GM10266 (cell line): Measurements from ENCODE around the gene MYD88.

Source experiments
- DNase-seq: peaks from one replicate; pipeline ENCODE4 v3.0.0; 2012; ENCODE audit errors: extremely low spot score
- CTCF ChIP-seq: IDR thresholded peaks from 2 replicates; pipeline ENCODE4 v1.5.1; 2012; ENCODE audit warnings: mild to moderate bottlenecking, low read depth; ENCODE audit not compliant: control insufficient read depth, insufficient read depth; ENCODE audit errors: missing control alignments

Gene MYD88

GRCh38 chr3:38150780-38151528, 12.5 kb downstream of the MYD88 start:
- TF ChIP-seq CTCF = no peak
- DNase-seq = no peak

DNA sequence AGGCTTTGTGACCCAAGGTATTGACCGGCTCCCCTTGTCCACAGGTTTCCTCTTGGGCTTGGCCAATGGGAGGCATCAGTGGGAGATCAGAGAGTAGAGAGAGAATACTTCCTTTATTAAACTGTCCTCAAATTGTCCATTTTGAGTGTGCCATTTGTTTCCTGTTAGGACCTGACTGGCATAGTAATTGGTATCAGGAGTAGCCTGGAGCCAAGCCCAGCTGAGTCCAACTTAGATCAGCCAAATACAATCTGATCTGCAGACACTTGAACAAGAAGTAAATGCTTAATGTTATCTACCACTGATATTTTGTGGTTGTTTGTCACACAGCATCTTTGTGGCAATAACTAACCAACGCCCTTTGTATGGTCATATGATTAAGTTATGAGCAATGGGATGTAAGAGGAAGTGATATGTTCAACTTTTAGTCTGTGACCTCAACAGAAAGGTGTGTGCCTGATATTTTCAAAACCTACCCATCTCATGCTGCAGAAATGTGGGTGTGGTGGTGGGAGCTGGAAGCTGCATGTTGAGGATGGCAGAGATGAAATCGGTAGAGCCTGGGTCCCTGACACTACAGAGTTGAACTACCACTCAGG, 13.3 kb downstream of the MYD88 start:
- no peak for DNase-seq
- TF ChIP-seq CTCF = no peak

DNA sequence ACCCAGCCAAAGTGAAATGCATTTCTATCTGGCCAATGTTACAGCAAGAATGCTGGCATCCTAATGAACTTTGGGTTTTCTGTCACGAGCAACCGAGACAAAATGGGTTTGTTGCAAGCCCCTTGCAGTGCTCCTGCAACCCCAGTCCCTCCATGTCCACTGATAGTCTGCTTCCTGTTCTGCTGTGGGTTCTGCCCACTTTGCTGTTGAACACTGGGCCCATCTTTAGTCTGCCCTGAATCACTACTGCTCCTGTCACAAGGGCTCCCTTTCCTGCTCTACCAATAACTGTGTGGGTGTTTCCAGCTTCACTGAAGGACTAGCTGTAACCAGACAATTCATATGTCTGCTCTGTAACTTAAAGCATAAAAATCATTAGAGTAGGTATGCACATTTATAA, 14.1 kb downstream of the MYD88 start:
- TF ChIP-seq CTCF = no peak

GRCh38 chr3:38153221-38153620, 14.8 kb downstream of the MYD88 start:
- TF ChIP-seq CTCF = no peak
- no peak for DNase-seq

More for the DNA sequence above, 14.1 kb downstream of the MYD88 start:
- no peak for DNase-seq

DNA sequence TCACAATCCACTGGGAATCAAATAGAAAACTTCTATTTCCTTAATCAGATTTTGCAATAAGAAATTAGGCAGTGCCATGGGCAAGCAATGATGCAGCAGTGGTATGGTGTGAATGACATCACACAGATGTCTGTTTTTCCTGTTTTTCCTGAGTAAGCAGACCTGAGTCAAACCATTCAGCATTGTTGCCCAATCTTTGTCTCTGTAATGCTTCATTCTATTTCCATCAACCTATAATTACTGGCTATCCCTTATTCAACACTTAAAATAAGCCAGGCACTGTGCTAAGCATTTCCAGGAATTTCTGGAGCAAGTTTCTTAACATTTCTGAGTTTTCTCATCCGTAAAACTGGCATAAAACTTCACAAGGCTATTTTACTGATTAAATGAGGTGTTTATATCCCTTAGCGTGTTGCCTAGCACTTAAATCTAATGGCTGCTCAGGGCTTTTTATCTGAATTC, 15.6 kb downstream of the MYD88 start:
- no peak for DNase-seq
- TF ChIP-seq CTCF = no peak

GRCh38 chr3:38154625-38155255, 16.3 kb downstream of the MYD88 start:
- no peak for DNase-seq
- no peak for TF ChIP-seq CTCF

DNA sequence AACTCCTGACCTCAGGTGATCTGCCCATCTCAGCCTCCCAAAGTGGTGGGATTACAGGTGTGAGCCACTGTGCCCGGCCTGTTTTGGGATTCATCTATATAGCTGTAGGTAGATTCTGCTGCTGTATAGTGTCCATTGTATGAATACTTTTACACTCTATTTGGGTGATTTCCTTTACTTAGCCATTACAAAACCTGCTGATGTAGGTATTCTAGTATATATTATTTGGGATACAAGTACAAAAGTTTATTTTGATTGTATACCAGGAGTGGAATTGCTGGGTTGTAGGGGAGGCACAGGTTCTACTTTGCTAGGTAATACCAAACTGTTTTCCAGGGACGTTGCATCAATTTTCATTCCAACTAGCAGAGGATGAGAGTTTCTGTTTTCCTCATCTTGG, 17.4 kb downstream of the MYD88 start:
- TF ChIP-seq CTCF = no peak

More for the DNA sequence above, 17.4 kb downstream of the MYD88 start:
- no peak for DNase-seq
